HCT116 (cell line): ENCODE measurements around the gene SFT2D2. TPM values are rescaled to one million over a fixed set of nuclear protein-coding genes. Genes with fewer than 3 reads are reported as not detected.

ENCODE experiments used
- ATAC-seq: fragments of 200-7000 bp; cut with Tn5 transposase; 2 replicates; pipeline ENCODE4 v1.9.1; 2020; ENCODE audit warnings: mild to moderate bottlenecking, moderate library complexity
- BruUV-seq: library from RNA; stranded (reverse); fragments of 400-500 nt; replicated peaks from 2 replicates; lab custom pipeline; 2021; lab: Mats Ljungman, UMichigan
- CTCF ChIA-PET: fragments of 300-600 bp; sonication (Branson Sonifier 250); formaldehyde crosslinking; loops from one replicate; lab custom pipeline; 2021; ENCODE audit warnings: antibody characterized with exemption; lab: Charles Lee
- POLR2A ChIA-PET: fragments of 300-600, 350-600 bp; sonication (Branson Sonifier 250); formaldehyde crosslinking; loops from one replicate; lab custom pipeline; 2021; ENCODE audit warnings: antibody characterized with exemption; lab: Charles Lee
- RAD21 ChIA-PET, 2 experiments: fragments of 300-600 bp; sonication (Branson Sonifier 250); formaldehyde crosslinking; loops; one replicate each; lab custom pipeline; 2023; ENCODE audit warnings: low total read pairs in 2 of 2; ENCODE audit not compliant: uncharacterized antibody in 2 of 2, unreplicated experiment in 2 of 2, low non-redundant PET in 1 of 2; lab: Charles Lee
- DNase-seq: peaks from one replicate; pipeline ENCODE4 v3.0.0-alpha.2; 2010; ENCODE audit warnings: low read depth, low spot score
- H2AFZ ChIP-seq: fragments of 200-600 bp; shearing (Covaris generic), sonication (generic); 2 replicates; pipeline ENCODE4 v1.6.1; 2017; ENCODE audit warnings: low read depth, mixed run types, mixed read lengths, antibody characterized with exemption, low read length; ENCODE audit not compliant: poor library complexity, severe bottlenecking
- H3K27ac ChIP-seq: 2 replicates; pipeline ENCODE4 v1.5.1; 2012; ENCODE audit warnings: low read depth, low read length
- H3K27me3 ChIP-seq: fragments of 200-600 bp; sonication (generic); 2 replicates; pipeline ENCODE4 v1.6.1; 2016; ENCODE audit warnings: mixed run types, low read length, mixed read lengths; ENCODE audit not compliant: insufficient read depth
- H3K36me3 ChIP-seq, 2 experiments: fragments of 200-500 bp in 1 of 2; fragments of 200-600 bp in 1 of 2; sonication (Bioruptor generic) in 1 of 2; sonication (generic) in 1 of 2; 2 replicates each; pipeline versions ENCODE4 v1.5.1 to v1.6.1; 2014 to 2016; ENCODE audit warnings: low read length in 2 of 2, inconsistent platforms in 1 of 2, mixed read lengths in 1 of 2, mixed run types in 1 of 2; ENCODE audit not compliant: insufficient read depth in 2 of 2, control insufficient read depth in 1 of 2
- H3K4me1 ChIP-seq, 2 experiments: fragments of 200-600 bp in 1 of 2; sonication (generic) in 1 of 2; 2 replicates each; pipeline versions ENCODE4 v1.5.1 to v1.6.1; 2012 to 2017; ENCODE audit warnings: low read length in 2 of 2, inconsistent platforms in 1 of 2, mild to moderate bottlenecking in 1 of 2, mixed read lengths in 1 of 2, mixed run types in 1 of 2, moderate library complexity in 1 of 2; ENCODE audit not compliant: insufficient read depth in 2 of 2, control insufficient read depth in 1 of 2
- H3K4me2 ChIP-seq: fragments of 200-600 bp; sonication (generic); 2 replicates; pipeline ENCODE4 v1.6.1; 2017; ENCODE audit warnings: mixed run types, low read length, mixed read lengths
- H3K4me3 ChIP-seq, 2 experiments: fragments of 200-600 bp in 1 of 2; sonication (generic) in 1 of 2; replicated peaks in 1 of 2; 2 replicates each; pipeline ENCODE4 v1.5.1; 2011 to 2016; ENCODE audit warnings: low read length in 2 of 2, control low read depth in 1 of 2, low read depth in 1 of 2, mild to moderate bottlenecking in 1 of 2, mixed read lengths in 1 of 2, mixed run types in 1 of 2
- H3K79me2 ChIP-seq: fragments of 200-600 bp; sonication (generic); 2 replicates; pipeline ENCODE4 v1.6.1; 2017; ENCODE audit warnings: mild to moderate bottlenecking, mixed run types, low read length, moderate library complexity, mixed read lengths; ENCODE audit not compliant: insufficient read depth
- H3K9ac ChIP-seq: fragments of 200-600 bp; sonication (generic); 2 replicates; pipeline ENCODE4 v1.6.1; 2016; ENCODE audit warnings: low read length, mixed read lengths
- H3K9me2 ChIP-seq: fragments of 200-600 bp; sonication (generic), shearing (Covaris generic); 2 replicates; pipeline ENCODE4 v1.6.1; 2017; ENCODE audit warnings: mixed run types, mild to moderate bottlenecking, moderate library complexity; ENCODE audit not compliant: insufficient read depth
- H3K9me3 ChIP-seq, 2 experiments: fragments of 200-500 bp in 1 of 2; fragments of 200-600 bp in 1 of 2; sonication (Bioruptor generic) in 1 of 2; sonication (generic) in 1 of 2; 2 replicates each; pipeline ENCODE4 v1.6.1; 2014 to 2017; ENCODE audit warnings: low read length in 2 of 2, mixed read lengths in 2 of 2, inconsistent platforms in 1 of 2, low read depth in 1 of 2, mild to moderate bottlenecking in 1 of 2, mixed run types in 1 of 2, moderate library complexity in 1 of 2; ENCODE audit not compliant: control insufficient read depth in 1 of 2, insufficient read depth in 1 of 2
- H4K20me1 ChIP-seq: fragments of 200-600 bp; sonication (generic), shearing (Covaris generic); 2 replicates; pipeline ENCODE4 v1.6.1; 2017; ENCODE audit warnings: mixed run types, mild to moderate bottlenecking, moderate library complexity; ENCODE audit not compliant: insufficient read depth
- CBX3 ChIP-seq: IDR thresholded peaks from 2 replicates; pipeline ENCODE4 v1.6.1; 2012; ENCODE audit warnings: low read depth
- EZH2phosphoT487 ChIP-seq: fragments of 200-600 bp; IDR thresholded peaks from 2 replicates; pipeline ENCODE4 v1.6.1; 2018; ENCODE audit warnings: antibody characterized with exemption, borderline replicate concordance
- intact Hi-C: fragments of 100-400 bp; cut with micrococcal nuclease; formaldehyde crosslinking; loops from 2 replicates; pipeline ENCODE4 v1.10.0; 2022
- total RNA-seq: library from RNA; stranded (reverse); gene quantifications from one replicate; pipeline ENCODE4 v1.2.1, GENCODE V29; 2021; ENCODE audit not compliant: unreplicated experiment
- TF ChIP-seq, protein P1 (sequence below): IDR thresholded peaks from 2 replicates; pipeline ENCODE4 v1.6.1; 2011; ENCODE audit warnings: mild to moderate bottlenecking, low read length, moderate library complexity; ENCODE audit not compliant: insufficient replicate concordance; ENCODE audit errors: extremely low read depth
- TF ChIP-seq, protein P2 (sequence below): IDR thresholded peaks from 2 replicates; pipeline ENCODE4 v1.6.1; 2012; ENCODE audit warnings: low read depth
- TF ChIP-seq, protein P3 (sequence below): IDR thresholded peaks from 2 replicates; pipeline ENCODE4 v1.6.1; 2012

The SFT2D2 gene
- total RNA-seq, 1 experiment from 2014 or later: 57.5 TPM

DNA sequence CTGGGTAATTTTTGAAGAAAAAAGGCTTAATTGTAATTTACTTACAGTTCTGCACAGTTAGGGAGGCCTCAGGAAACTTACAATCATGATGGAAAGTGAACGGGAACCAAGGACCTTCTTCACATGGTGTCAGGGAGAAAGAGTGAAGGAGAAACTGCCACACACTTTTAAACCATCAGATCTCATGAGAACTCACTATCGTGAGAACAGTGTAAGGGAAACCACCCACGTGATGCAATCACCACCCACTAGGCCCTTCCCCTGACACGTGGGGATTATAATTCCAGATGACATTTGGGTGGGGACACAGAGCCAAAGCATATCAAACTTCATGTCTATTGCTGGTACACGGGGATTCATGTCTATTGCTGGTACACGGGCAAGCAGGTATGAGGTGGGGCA is 5.3 kb upstream of the SFT2D2 start:
- Histone ChIP-seq H3K36me3 (no peaks in the 10 kb centered on the region), H3K4me2 (no peak overlapping the region), H3K4me1 (peaks cover 0 to 6% of the 10 kb centered on the region in 2 experiments; a peak in 2 of 4 replicates), H3K9me2 (no peaks in the 10 kb centered on the region), H3K27ac (no peak overlapping the region), H4K20me1 (no peaks in the 10 kb centered on the region), H3K79me2 (no peaks in the 10 kb centered on the region), H3K4me3 (no peak overlapping the region), H2AFZ (no peak overlapping the region), H3K27me3 (no peaks in the 10 kb centered on the region), H3K9ac (no peak overlapping the region), H3K9me3 (peaks cover 0 to 7% of the 10 kb centered on the region in 2 experiments; a peak in 1 of 4 replicates)
- RAD21 ChIA-PET: no interaction called here
- intact Hi-C loops: no loop called here
- CTCF ChIA-PET: no interaction called here
- no TSS peak for BruUV-seq
- POLR2A ChIA-PET: no interaction called here
- ATAC-seq (no peak), DNase-seq (no peak)
- TF ChIP-seq, protein P1, sequence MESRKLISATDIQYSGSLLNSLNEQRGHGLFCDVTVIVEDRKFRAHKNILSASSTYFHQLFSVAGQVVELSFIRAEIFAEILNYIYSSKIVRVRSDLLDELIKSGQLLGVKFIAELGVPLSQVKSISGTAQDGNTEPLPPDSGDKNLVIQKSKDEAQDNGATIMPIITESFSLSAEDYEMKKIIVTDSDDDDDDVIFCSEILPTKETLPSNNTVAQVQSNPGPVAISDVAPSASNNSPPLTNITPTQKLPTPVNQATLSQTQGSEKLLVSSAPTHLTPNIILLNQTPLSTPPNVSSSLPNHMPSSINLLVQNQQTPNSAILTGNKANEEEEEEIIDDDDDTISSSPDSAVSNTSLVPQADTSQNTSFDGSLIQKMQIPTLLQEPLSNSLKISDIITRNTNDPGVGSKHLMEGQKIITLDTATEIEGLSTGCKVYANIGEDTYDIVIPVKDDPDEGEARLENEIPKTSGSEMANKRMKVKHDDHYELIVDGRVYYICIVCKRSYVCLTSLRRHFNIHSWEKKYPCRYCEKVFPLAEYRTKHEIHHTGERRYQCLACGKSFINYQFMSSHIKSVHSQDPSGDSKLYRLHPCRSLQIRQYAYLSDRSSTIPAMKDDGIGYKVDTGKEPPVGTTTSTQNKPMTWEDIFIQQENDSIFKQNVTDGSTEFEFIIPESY: no peak
- TF ChIP-seq CBX3 (no peak), EZH2phosphoT487 (no peak)
- TF ChIP-seq, protein P2, sequence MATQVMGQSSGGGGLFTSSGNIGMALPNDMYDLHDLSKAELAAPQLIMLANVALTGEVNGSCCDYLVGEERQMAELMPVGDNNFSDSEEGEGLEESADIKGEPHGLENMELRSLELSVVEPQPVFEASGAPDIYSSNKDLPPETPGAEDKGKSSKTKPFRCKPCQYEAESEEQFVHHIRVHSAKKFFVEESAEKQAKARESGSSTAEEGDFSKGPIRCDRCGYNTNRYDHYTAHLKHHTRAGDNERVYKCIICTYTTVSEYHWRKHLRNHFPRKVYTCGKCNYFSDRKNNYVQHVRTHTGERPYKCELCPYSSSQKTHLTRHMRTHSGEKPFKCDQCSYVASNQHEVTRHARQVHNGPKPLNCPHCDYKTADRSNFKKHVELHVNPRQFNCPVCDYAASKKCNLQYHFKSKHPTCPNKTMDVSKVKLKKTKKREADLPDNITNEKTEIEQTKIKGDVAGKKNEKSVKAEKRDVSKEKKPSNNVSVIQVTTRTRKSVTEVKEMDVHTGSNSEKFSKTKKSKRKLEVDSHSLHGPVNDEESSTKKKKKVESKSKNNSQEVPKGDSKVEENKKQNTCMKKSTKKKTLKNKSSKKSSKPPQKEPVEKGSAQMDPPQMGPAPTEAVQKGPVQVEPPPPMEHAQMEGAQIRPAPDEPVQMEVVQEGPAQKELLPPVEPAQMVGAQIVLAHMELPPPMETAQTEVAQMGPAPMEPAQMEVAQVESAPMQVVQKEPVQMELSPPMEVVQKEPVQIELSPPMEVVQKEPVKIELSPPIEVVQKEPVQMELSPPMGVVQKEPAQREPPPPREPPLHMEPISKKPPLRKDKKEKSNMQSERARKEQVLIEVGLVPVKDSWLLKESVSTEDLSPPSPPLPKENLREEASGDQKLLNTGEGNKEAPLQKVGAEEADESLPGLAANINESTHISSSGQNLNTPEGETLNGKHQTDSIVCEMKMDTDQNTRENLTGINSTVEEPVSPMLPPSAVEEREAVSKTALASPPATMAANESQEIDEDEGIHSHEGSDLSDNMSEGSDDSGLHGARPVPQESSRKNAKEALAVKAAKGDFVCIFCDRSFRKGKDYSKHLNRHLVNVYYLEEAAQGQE: no peak
- TF ChIP-seq, protein P3, sequence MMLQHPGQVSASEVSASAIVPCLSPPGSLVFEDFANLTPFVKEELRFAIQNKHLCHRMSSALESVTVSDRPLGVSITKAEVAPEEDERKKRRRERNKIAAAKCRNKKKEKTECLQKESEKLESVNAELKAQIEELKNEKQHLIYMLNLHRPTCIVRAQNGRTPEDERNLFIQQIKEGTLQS: no peak
